SK-MEL-5 (cell line): Measurements from ENCODE around the gene CCL4. TPM values are rescaled to one million over a fixed set of nuclear protein-coding genes. Genes with fewer than 3 reads are reported as not detected.
"Not testable (repeated sequence)": the region's sequence is repeated elsewhere in the genome, so short reads cannot be mapped to it uniquely, and the experiment has no call there.

ENCODE experiments used
- DNase-seq: peaks from one replicate; pipeline ENCODE4 v3.0.0-alpha.2; 2016; ENCODE audit warnings: low read depth, low spot score
- in situ Hi-C: cut with HindIII; loops from 2 replicates; pipeline ENCODE4 v1.10.0; 2016; ENCODE audit warnings: low sequenced_read_pairs, high pct_unique_total_duplicates, low pct_unique_long_range_greater_than_20kb
- total RNA-seq: library from RNA; depleted of rRNA; stranded (reverse); fragments of >200 nt; shearing (Covaris generic); gene quantifications from 2 replicates; pipeline ENCODE4 v1.2.3, GENCODE V29; 2014

Gene CCL4
- total RNA-seq, 1 experiment from 2014 or later, result not detected

GRCh38 chr17:36083691-36084090, 19.9 kb upstream of the CCL4 start:
- in situ Hi-C loops, DNase-seq: not testable (repeated sequence)

DNA sequence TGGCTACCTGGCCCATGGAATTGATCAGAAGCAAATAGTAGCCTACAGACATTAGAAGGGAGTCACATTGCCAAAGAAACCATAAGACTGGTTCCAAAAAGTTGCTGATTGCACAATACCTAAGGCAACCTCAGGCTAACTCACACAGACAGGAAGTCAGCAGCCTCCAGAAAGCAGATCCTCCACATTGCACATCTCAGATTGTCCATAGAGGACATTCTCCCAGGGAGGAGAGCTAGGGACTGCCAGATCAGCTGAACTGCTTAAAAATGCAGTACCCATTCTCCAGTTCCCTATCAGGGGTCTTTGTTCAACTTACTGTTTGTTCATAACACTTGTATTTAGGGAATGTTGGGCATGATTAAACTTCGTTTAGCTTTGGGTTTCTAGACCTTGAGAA, 17.9 kb upstream of the CCL4 start:
- in situ Hi-C loops, result no loop called here
- peak; percentile 8 for DNase-seq

DNA sequence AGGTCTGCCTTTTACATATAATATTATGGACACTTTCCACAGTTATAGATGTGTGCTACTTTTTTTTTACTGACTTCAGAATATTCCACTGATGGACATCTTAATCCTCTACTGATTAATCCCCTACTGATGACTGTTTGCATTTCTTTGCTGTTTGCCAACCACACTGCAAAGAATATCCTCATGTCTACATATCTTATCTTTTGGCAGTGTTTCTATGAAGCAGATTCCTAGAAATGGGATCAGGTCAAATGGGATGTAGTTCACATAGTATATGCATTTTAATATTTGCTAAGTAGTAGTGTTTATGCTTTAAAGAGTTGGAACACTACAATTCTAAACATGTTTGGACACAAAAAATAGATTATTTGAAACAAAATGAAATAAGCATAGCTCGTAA, 16.8 kb upstream of the CCL4 start:
- in situ Hi-C loops, result no loop called here
- no peak for DNase-seq

GRCh38 chr17:36087471-36087870, 16.2 kb upstream of the CCL4 start:
- in situ Hi-C loops, DNase-seq: not testable (repeated sequence)

DNA sequence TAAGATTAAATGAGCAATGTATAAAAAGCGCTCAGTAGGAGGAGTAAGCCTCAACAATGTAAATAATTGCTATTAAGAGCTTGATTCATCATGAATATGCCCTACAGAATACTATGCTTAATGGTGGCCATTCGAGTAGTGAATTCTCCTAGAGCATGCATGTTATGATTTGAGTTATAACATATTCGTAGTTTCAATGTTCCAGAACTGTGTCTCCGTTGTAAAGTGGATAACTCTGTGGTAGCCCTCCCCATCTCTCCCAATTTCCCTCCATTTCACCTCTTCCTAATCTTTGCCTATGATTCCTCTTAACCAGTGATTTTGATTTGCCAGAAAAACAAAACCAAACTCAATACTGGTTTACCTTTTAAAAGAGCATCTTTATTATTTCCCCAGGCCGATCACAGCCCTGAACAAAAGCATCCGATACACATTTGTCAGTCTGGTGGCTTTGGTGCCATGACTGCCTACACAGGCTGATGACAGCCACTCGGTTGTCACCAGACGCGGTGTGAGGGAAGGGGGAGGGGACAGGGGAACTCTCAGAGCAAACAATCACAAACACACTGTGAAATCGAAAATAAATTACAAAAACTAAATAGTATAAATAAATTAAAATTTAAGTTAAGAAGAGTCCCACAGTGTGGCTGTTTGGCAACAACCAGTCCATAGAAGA, 15.6 kb upstream of the CCL4 start:
- in situ Hi-C loops, DNase-seq: not testable (repeated sequence)

- in situ Hi-C loops, result no loop called here
Observed at GRCh38 chr17:36088670-36089338, 14.8 kb upstream of the CCL4 start.

GRCh38 chr17:36089339-36089865, 14.2 kb upstream of the CCL4 start:
- no peak for DNase-seq

More at GRCh38 chr17:36088670-36089338, 14.8 kb upstream of the CCL4 start:
- DNase-seq, result no peak

DNA sequence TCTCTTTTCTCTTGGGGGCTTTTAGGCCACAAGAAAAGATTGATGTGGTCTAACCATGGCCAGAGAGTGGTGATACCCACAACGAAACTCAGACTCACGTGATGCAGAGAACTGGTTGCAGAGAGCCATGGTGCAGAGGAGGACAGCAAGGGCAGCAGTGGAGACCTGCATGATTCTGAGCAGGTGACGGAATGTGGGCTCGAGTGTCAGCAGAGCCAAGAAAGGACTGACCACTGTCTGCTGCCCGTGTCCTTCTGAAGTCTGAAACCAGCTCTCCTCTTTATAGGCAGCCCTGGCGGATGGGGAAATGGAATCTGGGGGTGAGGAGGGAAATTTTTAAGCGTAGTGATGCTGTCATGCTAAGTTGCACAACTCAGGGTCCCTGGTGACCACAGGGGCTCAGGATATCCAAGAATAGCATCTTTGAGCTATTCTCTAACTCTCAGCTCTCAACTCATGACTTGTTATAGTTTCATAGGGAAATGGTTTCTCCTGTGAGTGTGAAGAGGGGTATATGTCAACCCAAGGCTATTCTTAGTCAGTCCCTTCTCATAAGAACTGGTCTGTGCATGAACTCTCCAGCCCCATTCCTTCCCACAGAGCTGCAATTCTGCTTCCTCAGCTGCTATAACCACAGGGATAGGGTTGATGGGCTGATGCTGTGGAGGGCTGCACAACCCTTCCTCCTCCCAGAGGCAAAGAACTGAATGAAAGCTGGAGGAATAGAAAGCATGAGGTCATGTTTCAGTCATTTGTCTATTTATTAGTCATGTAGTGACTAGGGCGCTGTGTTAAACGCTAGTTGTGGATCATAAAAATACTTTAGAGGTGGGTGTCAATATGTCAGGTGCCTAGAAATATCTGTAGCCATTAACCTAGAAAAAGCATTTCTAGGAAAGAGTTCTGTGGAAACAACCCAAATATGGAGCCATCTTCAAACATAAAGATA, 13.5 kb upstream of the CCL4 start, which contains the start of gene CCL3:
CCL3 (minus strand) TSS at position 256 of the 949 bp plus-strand sequence; CDS start at position 171, 85 bp downstream.
- in situ Hi-C loops, result no loop called here
- DNase-seq, result peak; percentile 25

More at GRCh38 chr17:36089339-36089865, 14.2 kb upstream of the CCL4 start:
- in situ Hi-C loops, result no loop called here

DNA sequence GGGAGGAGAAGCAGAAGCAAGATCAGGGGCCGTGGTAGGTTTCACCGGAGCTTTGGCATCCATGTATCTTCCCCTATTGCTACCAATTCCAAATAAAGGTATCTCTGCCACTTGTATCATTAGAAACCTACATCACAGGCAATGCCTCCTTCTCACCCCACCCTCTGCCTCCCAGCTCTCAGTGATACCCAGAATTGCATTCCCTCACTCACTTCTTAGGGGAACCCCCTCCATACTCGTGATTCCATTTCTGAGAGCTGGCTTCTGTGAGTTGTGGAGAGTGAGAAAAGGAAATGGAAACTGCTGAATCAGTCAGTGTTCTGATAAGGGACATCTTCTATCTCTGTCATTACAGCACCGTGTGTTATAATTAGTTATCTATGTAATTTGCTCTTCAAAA, 11.4 kb upstream of the CCL4 start:
- in situ Hi-C loops, result no loop called here

GRCh38 chr17:36092715-36093114, 10.9 kb upstream of the CCL4 start:
- DNase-seq, in situ Hi-C loops: not testable (repeated sequence)

More for the DNA sequence above, 11.4 kb upstream of the CCL4 start:
- DNase-seq, result no peak

DNA sequence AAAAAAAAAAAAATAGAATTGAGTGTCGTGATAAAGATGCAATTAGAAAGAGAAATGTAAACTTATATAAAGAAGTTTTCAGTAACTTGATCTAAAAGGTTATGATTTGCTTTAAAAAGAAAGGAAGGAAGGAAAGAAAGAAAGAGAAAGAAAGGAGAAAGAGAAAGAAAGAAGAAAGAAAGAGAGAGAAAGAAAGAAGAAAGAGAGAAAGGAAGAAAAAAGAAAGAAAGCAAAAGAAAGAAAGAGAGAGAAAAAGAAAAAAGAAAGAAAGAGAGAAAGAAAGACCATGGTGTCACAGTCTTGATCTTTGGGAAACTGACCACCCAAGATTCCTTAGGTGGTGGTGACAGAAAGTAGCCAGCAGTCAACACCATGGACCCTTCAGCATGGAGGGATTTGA, 9.4 kb upstream of the CCL4 start:
- in situ Hi-C loops, result no loop called here
- no peak for DNase-seq

DNA sequence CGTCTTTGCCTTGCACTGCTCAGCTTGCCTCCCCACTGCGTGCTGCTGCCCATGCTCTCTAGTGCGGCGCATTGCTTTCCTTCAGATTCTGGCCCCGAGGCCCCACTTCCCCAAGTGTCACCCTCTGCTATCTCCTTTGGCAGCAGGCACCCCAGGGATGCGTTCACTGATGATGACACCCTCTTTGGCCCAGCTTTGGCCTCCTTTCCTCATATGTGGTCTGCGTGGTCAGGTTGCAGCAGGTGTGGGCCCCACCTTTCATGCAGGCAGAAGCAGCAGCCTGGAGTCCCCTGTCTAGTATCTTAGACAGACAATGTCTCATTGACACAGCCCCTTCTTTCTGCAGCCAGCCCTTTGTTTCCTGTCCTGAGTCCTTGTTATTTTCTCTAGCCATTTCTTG, 8.9 kb upstream of the CCL4 start:
- DNase-seq, result no peak
- in situ Hi-C loops, result no loop called here

GRCh38 chr17:36095992-36096391, 7.6 kb upstream of the CCL4 start:
- in situ Hi-C loops, result no loop called here
- DNase-seq, result no peak

DNA sequence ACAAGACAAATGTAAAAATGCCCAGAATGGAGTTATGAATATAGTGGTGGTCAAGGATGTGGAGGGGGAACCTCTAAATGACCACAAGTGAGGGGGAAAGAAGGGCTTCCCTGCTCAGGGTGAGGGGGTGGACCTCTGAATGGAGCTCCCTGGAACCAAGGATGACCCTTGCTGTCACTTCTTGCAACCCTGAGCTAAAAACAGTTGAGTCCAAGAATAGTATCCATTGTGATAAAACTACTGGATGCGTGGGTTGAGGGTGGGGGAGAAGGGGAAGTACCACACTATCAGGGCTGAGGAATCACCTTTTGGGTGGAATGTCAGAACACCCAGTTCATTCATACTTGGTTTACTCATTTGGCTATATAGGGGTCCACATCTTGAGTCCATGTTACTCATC, 4.6 kb upstream of the CCL4 start:
- DNase-seq, in situ Hi-C loops: not testable (repeated sequence)

DNA sequence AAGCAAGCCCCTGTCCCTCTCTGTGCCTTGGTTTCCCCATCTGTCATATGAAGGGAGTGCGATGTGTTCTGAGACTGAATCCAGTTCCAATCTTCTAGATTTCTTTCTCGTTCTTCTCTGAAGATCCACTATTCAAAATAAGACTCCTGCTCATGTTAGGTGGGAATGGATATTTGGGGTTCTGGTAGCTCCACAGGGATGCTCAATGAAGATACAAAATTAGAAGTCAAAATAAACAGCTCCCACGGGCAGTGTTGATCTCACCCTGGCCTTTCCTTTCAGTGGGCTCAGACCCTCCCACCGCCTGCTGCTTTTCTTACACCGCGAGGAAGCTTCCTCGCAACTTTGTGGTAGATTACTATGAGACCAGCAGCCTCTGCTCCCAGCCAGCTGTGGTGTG, 619 bp downstream of the CCL4 start:
- DNase-seq, in situ Hi-C loops: not testable (repeated sequence)

GRCh38 chr17:36104701-36105181, 1.1 kb downstream of the CCL4 start:
- no peak for DNase-seq
- in situ Hi-C loops, result no loop called here

DNA sequence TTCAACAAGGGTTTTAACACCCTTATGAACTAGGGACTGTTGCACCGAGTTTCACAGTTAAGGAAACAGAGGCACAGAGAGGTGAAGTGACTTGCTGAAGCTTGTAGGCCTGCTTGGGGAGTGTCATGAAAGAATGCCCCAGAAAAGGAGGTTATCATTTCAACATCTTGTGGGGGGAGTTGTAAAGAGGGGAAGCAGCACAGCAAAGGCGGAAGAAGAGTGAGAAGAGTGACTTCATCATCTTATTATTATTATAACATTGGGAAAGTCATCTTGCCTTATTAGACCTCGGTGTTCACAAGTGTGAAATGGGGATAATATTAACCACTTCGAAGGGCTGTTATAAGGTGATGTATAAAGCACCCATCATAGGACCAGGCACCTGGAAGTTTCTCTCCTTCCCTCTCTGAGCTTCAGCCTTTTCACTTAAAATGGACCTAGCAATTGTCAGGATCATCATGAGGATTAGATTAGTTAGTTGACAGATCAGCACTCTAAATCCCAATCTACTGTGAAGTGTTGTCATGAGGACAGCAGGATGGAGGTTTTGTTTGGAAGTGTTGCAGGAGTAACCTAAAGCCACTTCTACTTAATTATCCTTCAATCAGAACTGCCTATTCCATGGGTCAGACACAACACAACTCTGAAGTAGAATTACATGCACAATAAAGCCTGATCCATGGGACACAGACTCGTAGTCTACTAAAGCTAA, 2.3 kb downstream of the CCL4 start:
- in situ Hi-C loops, result no loop called here

More for the DNA sequence above, 2.3 kb downstream of the CCL4 start:
- DNase-seq, result no peak
